IMR-90 (cell line): ENCODE data around the gene PDE6H. TPM values are rescaled to one million over a fixed set of nuclear protein-coding genes. Genes with fewer than 3 reads are reported as not detected.
A peak's percentile ranks its signal among the peaks of the same experiment; 100 is the strongest.

Experiments
- ATAC-seq: fragments of 200-7000 bp; cut with Tn5 transposase; 2 replicates; pipeline ENCODE4 v1.9.1; 2020; ENCODE audit warnings: low read depth, mild to moderate bottlenecking, moderate library complexity
- BruUV-seq: library from RNA; stranded (reverse); fragments of 400-500 nt; replicated peaks from 2 replicates; lab custom pipeline; 2021; lab: Mats Ljungman, UMichigan
- CTCF ChIA-PET: fragments of 300-600 bp; formaldehyde crosslinking; extraction: SDS; loops from one replicate; lab custom pipeline; 2021; ENCODE audit warnings: antibody characterized with exemption; lab: Yijun Ruan, JAX
- POLR2A ChIA-PET: fragments of 300-600 bp; sonication (Branson Sonifier 250); formaldehyde crosslinking; loops from one replicate; lab custom pipeline; 2022; ENCODE audit warnings: antibody characterized with exemption; ENCODE audit not compliant: unreplicated experiment; lab: Charles Lee
- DNase-seq: peaks from one replicate; pipeline ENCODE4 v3.0.0; 2013
- H2AFZ ChIP-seq: replicated peaks from 2 replicates; pipeline ENCODE3; 2013; ENCODE audit warnings: low read length, mild to moderate bottlenecking; ENCODE audit not compliant: poor library complexity
- H2AK5ac ChIP-seq: 2 replicates; pipeline ENCODE4 v1.6.1; 2013; ENCODE audit warnings: low read depth, low read length, inconsistent platforms
- H2AK9ac ChIP-seq: replicated peaks from 2 replicates; pipeline ENCODE3; 2013; ENCODE audit warnings: mild to moderate bottlenecking, low read depth, low read length, moderate library complexity; ENCODE audit not compliant: poor library complexity
- H2BK120ac ChIP-seq: 2 replicates; pipeline ENCODE4 v1.6.1; 2013; ENCODE audit warnings: low read depth, low read length, inconsistent platforms
- H2BK15ac ChIP-seq: 3 replicates; pipeline ENCODE4 v1.6.1; 2013; ENCODE audit warnings: low read depth, low read length, inconsistent platforms
- H2BK20ac ChIP-seq: 2 replicates; pipeline ENCODE4 v1.6.1; 2013; ENCODE audit warnings: low read depth, mild to moderate bottlenecking, inconsistent platforms, low read length, moderate library complexity
- H2BK5ac ChIP-seq: 2 replicates; pipeline ENCODE4 v1.6.1; 2013; ENCODE audit warnings: mild to moderate bottlenecking, low read depth, low read length, inconsistent platforms; ENCODE audit not compliant: poor library complexity, severe bottlenecking
- H3K14ac ChIP-seq: replicated peaks from 2 replicates; pipeline ENCODE4 v1.6.1; 2013; ENCODE audit warnings: low read depth, low read length, inconsistent platforms
- H3K18ac ChIP-seq: 2 replicates; pipeline ENCODE4 v1.6.1; 2013; ENCODE audit warnings: low read depth, low read length, control low read depth
- H3K23ac ChIP-seq: 2 replicates; pipeline ENCODE4 v1.6.1; 2013; ENCODE audit warnings: low read depth, low read length, inconsistent platforms
- H3K27ac ChIP-seq: 2 replicates; pipeline ENCODE4 v1.5.1; 2013; ENCODE audit warnings: mild to moderate bottlenecking, control low read depth, low read length; ENCODE audit not compliant: insufficient read depth
- H3K27me3 ChIP-seq: 2 replicates; pipeline ENCODE4 v1.6.1; 2013; ENCODE audit warnings: low read length; ENCODE audit not compliant: control insufficient read depth, insufficient read depth
- H3K36me3 ChIP-seq: 2 replicates; pipeline ENCODE4 v1.6.1; 2013; ENCODE audit warnings: low read length, mixed read lengths; ENCODE audit not compliant: control insufficient read depth, insufficient read depth
- H3K4ac ChIP-seq: 2 replicates; pipeline ENCODE4 v1.6.1; 2013; ENCODE audit warnings: low read depth, low read length, inconsistent platforms
- H3K4me1 ChIP-seq: 2 replicates; pipeline ENCODE4 v1.6.1; 2013; ENCODE audit warnings: low read length, mixed read lengths; ENCODE audit not compliant: control insufficient read depth, insufficient read depth
- H3K4me2 ChIP-seq: 2 replicates; pipeline ENCODE4 v1.6.1; 2013; ENCODE audit warnings: low read depth, mild to moderate bottlenecking, control low read depth, low read length, moderate library complexity
- H3K4me3 ChIP-seq: 2 replicates; pipeline ENCODE4 v1.5.1; 2013; ENCODE audit warnings: low read depth, mild to moderate bottlenecking, control low read depth, low read length, moderate library complexity; ENCODE audit not compliant: insufficient read depth
- H3K56ac ChIP-seq: 2 replicates; pipeline ENCODE4 v1.6.1; 2013; ENCODE audit warnings: low read length, inconsistent platforms; ENCODE audit not compliant: insufficient read depth; ENCODE audit errors: extremely low read depth
- H3K79me1 ChIP-seq, 2 experiments: 2 replicates each; pipeline ENCODE4 v1.6.1; 2013; ENCODE audit warnings: low read length in 2 of 2, inconsistent platforms in 1 of 2, low read depth in 1 of 2
- H3K9ac ChIP-seq: 2 replicates; pipeline ENCODE4 v1.6.1; 2013; ENCODE audit warnings: low read depth, low read length, control low read depth
- H3K9me1 ChIP-seq: 2 replicates; pipeline ENCODE4 v1.6.1; 2013; ENCODE audit warnings: low read length, inconsistent platforms; ENCODE audit not compliant: insufficient read depth
- H3K9me3 ChIP-seq: 2 replicates; pipeline ENCODE4 v1.6.1; 2013; ENCODE audit warnings: low read length; ENCODE audit not compliant: control insufficient read depth, insufficient read depth
- H4K20me1 ChIP-seq: 2 replicates; pipeline ENCODE4 v1.6.1; 2013; ENCODE audit warnings: low read length, inconsistent platforms; ENCODE audit not compliant: insufficient read depth
- H4K5ac ChIP-seq: 2 replicates; pipeline ENCODE4 v1.6.1; 2013; ENCODE audit warnings: mild to moderate bottlenecking, low read depth, low read length, control low read depth
- H4K8ac ChIP-seq, 2 experiments: 2 replicates each; pipeline ENCODE4 v1.6.1; 2013; ENCODE audit warnings: low read depth in 2 of 2, low read length in 2 of 2, control low read depth in 1 of 2, inconsistent platforms in 1 of 2
- H4K91ac ChIP-seq: 2 replicates; pipeline ENCODE4 v1.6.1; 2013; ENCODE audit warnings: low read depth, low read length, inconsistent platforms; ENCODE audit not compliant: insufficient read depth
- CEBPB ChIP-seq: IDR thresholded peaks from 2 replicates; pipeline ENCODE4 v1.6.1; 2012; ENCODE audit warnings: low read depth, low read length, improper control_type of control experiment
- MAFK ChIP-seq: IDR thresholded peaks from 2 replicates; pipeline ENCODE4 v1.6.1; 2012; ENCODE audit warnings: low read depth, low read length, improper control_type of control experiment
- RAD21 ChIP-seq: IDR thresholded peaks from 2 replicates; pipeline ENCODE4 v1.6.1; 2012; ENCODE audit warnings: low read length, improper control_type of control experiment
- SMC3 ChIP-seq: fragments of 150-350 bp; IDR thresholded peaks from 2 replicates; pipeline ENCODE4 v1.6.1; 2016; ENCODE audit warnings: low read depth, mild to moderate bottlenecking, antibody characterized with exemption, low read length, moderate library complexity
- dilution Hi-C: fragments of 300-500 bp; cut with HindIII; formaldehyde crosslinking; loops from one replicate; pipeline ENCODE4 v1.14.3; 2018; ENCODE audit warnings: low sequenced_read_pairs; ENCODE audit not compliant: unreplicated experiment
- in situ Hi-C: fragments of 300-500 bp; cut with MboI; formaldehyde crosslinking; loops from 3 replicates; pipeline ENCODE4 v1.14.3; 2019; ENCODE audit warnings: low sequenced_read_pairs, inconsistent platforms, mixed read lengths
- intact Hi-C: fragments of 100-400 bp; cut with micrococcal nuclease; formaldehyde crosslinking; loops from 2 replicates; pipeline ENCODE4 v1.10.0; 2022
- polyA plus RNA-seq, 3 experiments: library from polyadenylated mRNA; depleted of rRNA; stranded (reverse); fragments of >200 nt; gene quantifications; 2 replicates each; pipeline ENCODE4 v1.2.3, GENCODE V29; 2012; ENCODE audit warnings: low replicate concordance in 1 of 3
- total RNA-seq: library from RNA; depleted of rRNA; stranded (reverse); fragments of >200 nt; gene quantifications from 2 replicates; pipeline ENCODE4 v1.2.3, GENCODE V29; 2012
- TF ChIP-seq, protein P1 (sequence below): conservative IDR thresholded peaks from 2 replicates; pipeline ENCODE4 v1.5.1; 2012; ENCODE audit warnings: mild to moderate bottlenecking, low read depth, low read length, improper control_type of control experiment

Gene PDE6H
- total and polyA plus RNA-seq, 2 of the 4 experiments (the other 2 are of a cell fraction), result not detected

DNA sequence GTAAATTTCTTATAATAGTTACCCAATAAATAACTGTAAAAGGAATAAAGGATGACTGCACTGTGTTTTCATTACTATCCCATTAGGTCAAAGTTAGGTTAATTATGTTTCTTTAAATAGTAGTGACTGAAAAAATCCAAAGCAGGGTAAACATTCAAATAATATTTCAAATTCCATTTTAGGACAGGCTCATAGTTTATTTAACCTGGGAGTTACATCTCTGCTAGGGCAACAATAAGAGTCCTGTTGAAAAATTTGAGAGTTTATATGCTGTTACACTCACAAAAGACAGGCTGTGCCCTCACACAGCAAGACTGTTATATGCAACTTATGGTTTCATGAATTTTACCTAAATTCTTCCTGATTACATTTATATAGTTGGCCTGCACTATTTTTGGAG lies 42.5 kb upstream of the PDE6H start:
- ChIA-PET POLR2A (no interaction called here), CTCF (no interaction called here)
- Histone ChIP-seq H2BK120ac (no peak overlapping the region), H4K8ac (no peak overlapping the region), H3K4me3 (no peak overlapping the region), H3K9me3 (no peaks in the 10 kb centered on the region), H3K9me1 (no peaks in the 10 kb centered on the region; the same call in 1 of the 2 replicates), H3K4ac (no peak overlapping the region), H2BK15ac (no peak overlapping the region), H4K91ac (no peak overlapping the region), H3K36me3 (no peaks in the 10 kb centered on the region), H3K56ac (no peak overlapping the region), H4K20me1 (no peaks in the 10 kb centered on the region), H2BK20ac (no peak overlapping the region), H2AFZ (no peak overlapping the region), H4K5ac (no peak overlapping the region), H3K18ac (no peak overlapping the region), H3K4me1 (peaks cover 4% of the 10 kb centered on the region), H2AK9ac (no peak overlapping the region), H3K79me1 (no peaks in the 10 kb centered on the region), H2AK5ac (no peak overlapping the region), H3K9ac (no peak overlapping the region), H2BK5ac (peak overlapping the region; percentile 32), H3K14ac (no peak overlapping the region), H3K27ac (no peak overlapping the region), H3K23ac (no peak overlapping the region), H3K4me2 (no peak overlapping the region), H3K27me3 (no peaks in the 10 kb centered on the region)
- dilution Hi-C loops (no loop called here), intact Hi-C loops (loop anchor here (2.0 kb wide), 1 partner anchor 65 kb away; no protein-coding TSS in a partner anchor), in situ Hi-C loops (no loop called here)
- DNase-seq, result peak; percentile 27
- peak; percentile 60 for ATAC-seq
- BruUV-seq, result no TSS peak
- TF ChIP-seq SMC3 (no peak), CEBPB (no peak), RAD21 (peak; percentile 31), MAFK (no peak)
- TF ChIP-seq, protein P1, sequence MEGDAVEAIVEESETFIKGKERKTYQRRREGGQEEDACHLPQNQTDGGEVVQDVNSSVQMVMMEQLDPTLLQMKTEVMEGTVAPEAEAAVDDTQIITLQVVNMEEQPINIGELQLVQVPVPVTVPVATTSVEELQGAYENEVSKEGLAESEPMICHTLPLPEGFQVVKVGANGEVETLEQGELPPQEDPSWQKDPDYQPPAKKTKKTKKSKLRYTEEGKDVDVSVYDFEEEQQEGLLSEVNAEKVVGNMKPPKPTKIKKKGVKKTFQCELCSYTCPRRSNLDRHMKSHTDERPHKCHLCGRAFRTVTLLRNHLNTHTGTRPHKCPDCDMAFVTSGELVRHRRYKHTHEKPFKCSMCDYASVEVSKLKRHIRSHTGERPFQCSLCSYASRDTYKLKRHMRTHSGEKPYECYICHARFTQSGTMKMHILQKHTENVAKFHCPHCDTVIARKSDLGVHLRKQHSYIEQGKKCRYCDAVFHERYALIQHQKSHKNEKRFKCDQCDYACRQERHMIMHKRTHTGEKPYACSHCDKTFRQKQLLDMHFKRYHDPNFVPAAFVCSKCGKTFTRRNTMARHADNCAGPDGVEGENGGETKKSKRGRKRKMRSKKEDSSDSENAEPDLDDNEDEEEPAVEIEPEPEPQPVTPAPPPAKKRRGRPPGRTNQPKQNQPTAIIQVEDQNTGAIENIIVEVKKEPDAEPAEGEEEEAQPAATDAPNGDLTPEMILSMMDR, result peak; percentile 35
